K562 (cell line): Measurements from ENCODE around the gene TMEM245. TPM values are rescaled to one million over a fixed set of nuclear protein-coding genes. Genes with fewer than 3 reads are reported as not detected.

Experiments
- ATAC-seq: fragments of 200-7000 bp; cut with Tn5 transposase; 3 replicates; pipeline ENCODE4 v1.9.1; 2020; ENCODE audit warnings: moderate library complexity
- BruUV-seq: library from RNA; stranded (reverse); fragments of 400-500 nt; replicated peaks from 2 replicates; lab custom pipeline; 2021; lab: Mats Ljungman, UMichigan
- CTCF ChIA-PET: fragments of 300-600 bp; formaldehyde crosslinking; extraction: SDS; loops from one replicate; lab custom pipeline; 2021; ENCODE audit warnings: low intra/inter-chr PET ratio; lab: Yijun Ruan, JAX
- POLR2A ChIA-PET: fragments of 300-600, 350-650 bp; sonication (Branson Sonifier 250); formaldehyde crosslinking; extraction: SDS; loops from one replicate; lab custom pipeline; 2021; ENCODE audit warnings: antibody characterized with exemption, inconsistent platforms; lab: Yijun Ruan, JAX
- DNase-seq, 4 experiments: peaks; one replicate each; pipeline versions ENCODE4 v3.0.0 to v3.0.0-alpha.2; 2011 to 2018; ENCODE audit warnings: low spot score in 3 of 4, mixed read lengths in 3 of 4; ENCODE audit errors: extremely low read depth in 1 of 4
- FAIRE-seq: peaks from 2 replicates; lab custom pipeline; 2011; peaks lifted over from hg19 to GRCh38; lab: Jason Lieb, UNC
- H2AFZ ChIP-seq: 2 replicates; pipeline ENCODE4 v1.6.0; 2011; ENCODE audit warnings: low read depth, low read length, control low read depth, inconsistent platforms
- H3K27ac ChIP-seq: fragments of 200-600 bp; 3 replicates; pipeline ENCODE4 v1.8.0; 2011; ENCODE audit warnings: low read depth, mild to moderate bottlenecking, control low read depth, inconsistent platforms, low read length, moderate library complexity, mixed read lengths; ENCODE audit errors: extremely low read depth
- H3K27me3 ChIP-seq, 2 experiments: fragments of 300-600 bp in 1 of 2; 2 replicates in 1 of 2; 3 replicates in 1 of 2; pipeline versions ENCODE4 v1.6.0 to v1.8.0; 2011; ENCODE audit warnings: inconsistent platforms in 2 of 2, low read length in 2 of 2, mild to moderate bottlenecking in 1 of 2, mixed read lengths in 1 of 2, moderate library complexity in 1 of 2; ENCODE audit not compliant: control insufficient read depth in 2 of 2, insufficient read depth in 2 of 2
- H3K36me3 ChIP-seq: fragments of 300-600 bp; 3 replicates; pipeline ENCODE4 v1.8.0; 2011; ENCODE audit warnings: mild to moderate bottlenecking, low read length, inconsistent platforms; ENCODE audit not compliant: control insufficient read depth, insufficient read depth
- H3K4me1 ChIP-seq, 2 experiments: fragments of 200-600 bp in 1 of 2; replicated peaks in 1 of 2; 2 replicates in 1 of 2; 3 replicates in 1 of 2; pipeline versions ENCODE4 v1.5.1 to v1.8.0; 2011; ENCODE audit warnings: inconsistent platforms in 2 of 2, low read length in 2 of 2, mild to moderate bottlenecking in 1 of 2, mixed read lengths in 1 of 2, moderate library complexity in 1 of 2; ENCODE audit not compliant: control insufficient read depth in 2 of 2, insufficient read depth in 2 of 2
- H3K4me2 ChIP-seq: 2 replicates; pipeline ENCODE4 v1.6.1; 2011; ENCODE audit warnings: low read length, control low read depth, inconsistent platforms, mixed read lengths; ENCODE audit not compliant: insufficient read depth
- H3K4me3 ChIP-seq: fragments of 200-600 bp; sonication (generic), shearing (Covaris generic); 2 replicates; pipeline ENCODE4 v1.5.1; 2016; ENCODE audit warnings: control low read depth, inconsistent platforms
- H3K79me2 ChIP-seq: fragments of 200-600 bp; 3 replicates; pipeline ENCODE4 v1.8.0; 2011; ENCODE audit warnings: low read length, inconsistent platforms; ENCODE audit not compliant: control insufficient read depth, insufficient read depth
- H3K9ac ChIP-seq, 2 experiments: 2 replicates each; pipeline versions ENCODE4 v1.6.0 to v1.6.1; 2011; ENCODE audit warnings: low read depth in 2 of 2, low read length in 2 of 2, control low read depth in 1 of 2, inconsistent platforms in 1 of 2, mild to moderate bottlenecking in 1 of 2, mixed read lengths in 1 of 2; ENCODE audit not compliant: insufficient read depth in 1 of 2
- H3K9me1 ChIP-seq: one replicate; pipeline ENCODE4 v1.6.0; 2011; ENCODE audit warnings: inconsistent platforms, mild to moderate bottlenecking, low read length, moderate library complexity; ENCODE audit not compliant: control insufficient read depth, insufficient read depth
- H3K9me3 ChIP-seq: replicated peaks from 2 replicates; pipeline ENCODE4 v1.5.1; 2011; ENCODE audit warnings: low read depth, low read length, inconsistent platforms; ENCODE audit not compliant: control insufficient read depth, insufficient read depth
- H4K20me1 ChIP-seq: replicated peaks from 2 replicates; pipeline ENCODE4 v1.6.1; 2011; ENCODE audit warnings: low read length, inconsistent platforms, mixed read lengths; ENCODE audit not compliant: control insufficient read depth, insufficient read depth
- CSDE1 ChIP-seq, 2 experiments: fragments of 450-650 bp; IDR thresholded peaks; 2 replicates each; pipeline ENCODE4 v1.6.1; 2016; ENCODE audit warnings: mild to moderate bottlenecking in 1 of 2
- ELF1 ChIP-seq: fragments of 200-800 bp; sonication (Bioruptor generic); IDR thresholded peaks from 2 replicates; pipeline ENCODE4 v1.6.1; 2016; ENCODE audit warnings: missing genetic modification characterization, missing compliant biosample characterization
- TAF15 ChIP-seq: fragments of 200-400 bp; formaldehyde crosslinking; IDR thresholded peaks from 2 replicates; pipeline ENCODE4 v1.6.1; 2017; ENCODE audit warnings: mild to moderate bottlenecking, low read depth, low read length, moderate library complexity
- WGBS: fragments of 100-300 bp; shearing (Covaris generic); methylation state at CpG from one replicate; pipeline ENCODE4 v1.1.6; 2016; ENCODE audit warnings: low coverage, mixed read lengths; ENCODE audit not compliant: insufficient coverage; ENCODE audit errors: missing lambda C conversion rate; 5-methylcytosine and 5-hydroxymethylcytosine counted together
- in situ Hi-C: fragments of 300-500 bp; cut with MboI; formaldehyde crosslinking; loops from 4 replicates; pipeline ENCODE4 v1.15.0; 2018; ENCODE audit warnings: inconsistent platforms, mixed read lengths
- intact Hi-C: fragments of 100-400 bp; cut with micrococcal nuclease; formaldehyde crosslinking; loops from 2 replicates; pipeline ENCODE4 v1.14.2; 2022
- polyA plus RNA-seq, 8 experiments: library from polyadenylated mRNA; depleted of rRNA in 4 of 8; stranded (reverse) in 5 of 8; unstranded in 3 of 8; fragments of >200 nt; fragmentation: Nextera tagmentation in 2 of 8; fragmentation: Illumina TruSeq in 1 of 8; extraction: Ambion mirVana in 2 of 8; extraction: Trizol in 1 of 8; gene quantifications; 2 replicates each; pipeline versions ENCODE4 v1.2.1 to v1.2.3, GENCODE V29; 2011 to 2014; ENCODE audit warnings: inconsistent platforms in 1 of 8, missing spikeins in 1 of 8
- total RNA-seq, 7 experiments: library from RNA; depleted of rRNA in 6 of 7; stranded (reverse); fragments of >200 nt in 6 of 7; fragmentation: Illumina TruSeq in 2 of 7; extraction: Trizol in 2 of 7; gene quantifications; 2 replicates each; pipeline versions ENCODE4 v1.2.1 to v1.2.3, GENCODE V29; 2011 to 2021; ENCODE audit warnings: low replicate concordance in 1 of 7
- TF ChIP-seq, protein P1 (sequence below): fragments of 200-800 bp; sonication (Bioruptor generic); IDR thresholded peaks from 2 replicates; pipeline ENCODE4 v1.6.1; 2017; ENCODE audit warnings: missing genetic modification characterization, missing compliant biosample characterization
- TF ChIP-seq, protein P2 (sequence below): fragments of 250-450 bp; sonication (Bioruptor Pico); IDR thresholded peaks from 2 replicates; pipeline ENCODE4 v1.8.0; 2022; ENCODE audit warnings: moderate library complexity, mild to moderate bottlenecking, inconsistent platforms
- TF ChIP-seq, protein P3 (sequence below): fragments of 200-600 bp; sonication (generic); IDR thresholded peaks from one replicate; pipeline ENCODE4 v1.6.1; 2012; ENCODE audit warnings: mild to moderate bottlenecking, low read depth, low read length, inconsistent platforms

TMEM245 gene
- total and polyA plus RNA-seq, 9 of the 15 experiments (the other 6 are each of a cell fraction or from before 2014, with no cell fraction given), result 8.5 to 43.2 (median 24.3) TPM

DNA sequence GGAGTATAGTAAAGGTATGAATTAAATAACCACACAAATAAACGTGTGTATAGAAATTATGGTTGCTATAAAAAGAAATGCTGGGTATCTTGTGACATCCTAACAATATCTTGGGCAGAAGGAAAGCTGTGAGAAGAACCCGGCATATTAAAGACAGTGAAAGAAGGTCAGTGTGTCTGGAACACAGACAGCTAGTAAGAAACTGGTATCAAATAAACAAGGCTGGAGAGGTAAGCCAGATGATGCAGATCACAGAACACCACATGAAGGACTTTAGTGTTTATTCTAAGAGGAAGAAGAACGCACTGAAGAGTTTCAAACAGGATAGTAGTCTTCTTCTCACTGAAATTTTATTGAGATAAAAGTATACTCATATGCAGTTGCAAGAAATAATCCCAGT lies 24.4 kb downstream of the TMEM245 start:
- Histone ChIP-seq H3K4me2 (no peak overlapping the region), H3K9me3 (no peaks in the 10 kb centered on the region), H3K27ac (no peak overlapping the region), H3K4me3 (no peak overlapping the region), H2AFZ (no peak overlapping the region), H3K9ac (no peak overlapping the region), H4K20me1 (no peaks in the 10 kb centered on the region), H3K9me1 (no peaks in the 10 kb centered on the region), H3K4me1 (peaks cover 0 to 23% of the 10 kb centered on the region in 2 experiments; a peak in 4 of 5 replicates), H3K36me3 (peaks cover 88% of the 10 kb centered on the region), H3K27me3 (no peaks in the 10 kb centered on the region), H3K79me2 (peaks cover 85% of the 10 kb centered on the region)
- intact Hi-C loops, result loop anchor here (5.0 kb wide), 1 partner anchor 87 kb away; no protein-coding TSS in a partner anchor
- DNase-seq (no peak), ATAC-seq (no peak), FAIRE-seq (no peak)
- POLR2A ChIA-PET, result interaction anchor here (1.4 kb wide), 1 partner anchor 16 kb away, joined by 6 read pairs; no protein-coding TSS in a partner anchor
- CTCF ChIA-PET, result interaction anchor here (0.6 kb wide), 1 partner anchor 15 kb away, joined by 3 read pairs; no protein-coding TSS in a partner anchor
- in situ Hi-C loops, result no loop called here
- no TSS peak for BruUV-seq
- WGBS, result 75% methylated on average over 3 of the region's 3 CpGs
- no peak for TF ChIP-seq CSDE1 (IDR thresholded peaks at IDR 0.05)
- TF ChIP-seq, protein P1, sequence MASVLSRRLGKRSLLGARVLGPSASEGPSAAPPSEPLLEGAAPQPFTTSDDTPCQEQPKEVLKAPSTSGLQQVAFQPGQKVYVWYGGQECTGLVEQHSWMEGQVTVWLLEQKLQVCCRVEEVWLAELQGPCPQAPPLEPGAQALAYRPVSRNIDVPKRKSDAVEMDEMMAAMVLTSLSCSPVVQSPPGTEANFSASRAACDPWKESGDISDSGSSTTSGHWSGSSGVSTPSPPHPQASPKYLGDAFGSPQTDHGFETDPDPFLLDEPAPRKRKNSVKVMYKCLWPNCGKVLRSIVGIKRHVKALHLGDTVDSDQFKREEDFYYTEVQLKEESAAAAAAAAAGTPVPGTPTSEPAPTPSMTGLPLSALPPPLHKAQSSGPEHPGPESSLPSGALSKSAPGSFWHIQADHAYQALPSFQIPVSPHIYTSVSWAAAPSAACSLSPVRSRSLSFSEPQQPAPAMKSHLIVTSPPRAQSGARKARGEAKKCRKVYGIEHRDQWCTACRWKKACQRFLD (CRISPR knock-in tag), result no peak
- TF ChIP-seq, protein P2, sequence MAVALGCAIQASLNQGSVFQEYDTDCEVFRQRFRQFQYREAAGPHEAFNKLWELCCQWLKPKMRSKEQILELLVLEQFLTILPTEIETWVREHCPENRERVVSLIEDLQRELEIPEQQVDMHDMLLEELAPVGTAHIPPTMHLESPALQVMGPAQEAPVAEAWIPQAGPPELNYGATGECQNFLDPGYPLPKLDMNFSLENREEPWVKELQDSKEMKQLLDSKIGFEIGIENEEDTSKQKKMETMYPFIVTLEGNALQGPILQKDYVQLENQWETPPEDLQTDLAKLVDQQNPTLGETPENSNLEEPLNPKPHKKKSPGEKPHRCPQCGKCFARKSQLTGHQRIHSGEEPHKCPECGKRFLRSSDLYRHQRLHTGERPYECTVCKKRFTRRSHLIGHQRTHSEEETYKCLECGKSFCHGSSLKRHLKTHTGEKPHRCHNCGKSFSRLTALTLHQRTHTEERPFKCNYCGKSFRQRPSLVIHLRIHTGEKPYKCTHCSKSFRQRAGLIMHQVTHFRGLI (CRISPR knock-in tag), result no peak
- TF ChIP-seq ELF1 (tag), result no peak
- TF ChIP-seq, protein P3, sequence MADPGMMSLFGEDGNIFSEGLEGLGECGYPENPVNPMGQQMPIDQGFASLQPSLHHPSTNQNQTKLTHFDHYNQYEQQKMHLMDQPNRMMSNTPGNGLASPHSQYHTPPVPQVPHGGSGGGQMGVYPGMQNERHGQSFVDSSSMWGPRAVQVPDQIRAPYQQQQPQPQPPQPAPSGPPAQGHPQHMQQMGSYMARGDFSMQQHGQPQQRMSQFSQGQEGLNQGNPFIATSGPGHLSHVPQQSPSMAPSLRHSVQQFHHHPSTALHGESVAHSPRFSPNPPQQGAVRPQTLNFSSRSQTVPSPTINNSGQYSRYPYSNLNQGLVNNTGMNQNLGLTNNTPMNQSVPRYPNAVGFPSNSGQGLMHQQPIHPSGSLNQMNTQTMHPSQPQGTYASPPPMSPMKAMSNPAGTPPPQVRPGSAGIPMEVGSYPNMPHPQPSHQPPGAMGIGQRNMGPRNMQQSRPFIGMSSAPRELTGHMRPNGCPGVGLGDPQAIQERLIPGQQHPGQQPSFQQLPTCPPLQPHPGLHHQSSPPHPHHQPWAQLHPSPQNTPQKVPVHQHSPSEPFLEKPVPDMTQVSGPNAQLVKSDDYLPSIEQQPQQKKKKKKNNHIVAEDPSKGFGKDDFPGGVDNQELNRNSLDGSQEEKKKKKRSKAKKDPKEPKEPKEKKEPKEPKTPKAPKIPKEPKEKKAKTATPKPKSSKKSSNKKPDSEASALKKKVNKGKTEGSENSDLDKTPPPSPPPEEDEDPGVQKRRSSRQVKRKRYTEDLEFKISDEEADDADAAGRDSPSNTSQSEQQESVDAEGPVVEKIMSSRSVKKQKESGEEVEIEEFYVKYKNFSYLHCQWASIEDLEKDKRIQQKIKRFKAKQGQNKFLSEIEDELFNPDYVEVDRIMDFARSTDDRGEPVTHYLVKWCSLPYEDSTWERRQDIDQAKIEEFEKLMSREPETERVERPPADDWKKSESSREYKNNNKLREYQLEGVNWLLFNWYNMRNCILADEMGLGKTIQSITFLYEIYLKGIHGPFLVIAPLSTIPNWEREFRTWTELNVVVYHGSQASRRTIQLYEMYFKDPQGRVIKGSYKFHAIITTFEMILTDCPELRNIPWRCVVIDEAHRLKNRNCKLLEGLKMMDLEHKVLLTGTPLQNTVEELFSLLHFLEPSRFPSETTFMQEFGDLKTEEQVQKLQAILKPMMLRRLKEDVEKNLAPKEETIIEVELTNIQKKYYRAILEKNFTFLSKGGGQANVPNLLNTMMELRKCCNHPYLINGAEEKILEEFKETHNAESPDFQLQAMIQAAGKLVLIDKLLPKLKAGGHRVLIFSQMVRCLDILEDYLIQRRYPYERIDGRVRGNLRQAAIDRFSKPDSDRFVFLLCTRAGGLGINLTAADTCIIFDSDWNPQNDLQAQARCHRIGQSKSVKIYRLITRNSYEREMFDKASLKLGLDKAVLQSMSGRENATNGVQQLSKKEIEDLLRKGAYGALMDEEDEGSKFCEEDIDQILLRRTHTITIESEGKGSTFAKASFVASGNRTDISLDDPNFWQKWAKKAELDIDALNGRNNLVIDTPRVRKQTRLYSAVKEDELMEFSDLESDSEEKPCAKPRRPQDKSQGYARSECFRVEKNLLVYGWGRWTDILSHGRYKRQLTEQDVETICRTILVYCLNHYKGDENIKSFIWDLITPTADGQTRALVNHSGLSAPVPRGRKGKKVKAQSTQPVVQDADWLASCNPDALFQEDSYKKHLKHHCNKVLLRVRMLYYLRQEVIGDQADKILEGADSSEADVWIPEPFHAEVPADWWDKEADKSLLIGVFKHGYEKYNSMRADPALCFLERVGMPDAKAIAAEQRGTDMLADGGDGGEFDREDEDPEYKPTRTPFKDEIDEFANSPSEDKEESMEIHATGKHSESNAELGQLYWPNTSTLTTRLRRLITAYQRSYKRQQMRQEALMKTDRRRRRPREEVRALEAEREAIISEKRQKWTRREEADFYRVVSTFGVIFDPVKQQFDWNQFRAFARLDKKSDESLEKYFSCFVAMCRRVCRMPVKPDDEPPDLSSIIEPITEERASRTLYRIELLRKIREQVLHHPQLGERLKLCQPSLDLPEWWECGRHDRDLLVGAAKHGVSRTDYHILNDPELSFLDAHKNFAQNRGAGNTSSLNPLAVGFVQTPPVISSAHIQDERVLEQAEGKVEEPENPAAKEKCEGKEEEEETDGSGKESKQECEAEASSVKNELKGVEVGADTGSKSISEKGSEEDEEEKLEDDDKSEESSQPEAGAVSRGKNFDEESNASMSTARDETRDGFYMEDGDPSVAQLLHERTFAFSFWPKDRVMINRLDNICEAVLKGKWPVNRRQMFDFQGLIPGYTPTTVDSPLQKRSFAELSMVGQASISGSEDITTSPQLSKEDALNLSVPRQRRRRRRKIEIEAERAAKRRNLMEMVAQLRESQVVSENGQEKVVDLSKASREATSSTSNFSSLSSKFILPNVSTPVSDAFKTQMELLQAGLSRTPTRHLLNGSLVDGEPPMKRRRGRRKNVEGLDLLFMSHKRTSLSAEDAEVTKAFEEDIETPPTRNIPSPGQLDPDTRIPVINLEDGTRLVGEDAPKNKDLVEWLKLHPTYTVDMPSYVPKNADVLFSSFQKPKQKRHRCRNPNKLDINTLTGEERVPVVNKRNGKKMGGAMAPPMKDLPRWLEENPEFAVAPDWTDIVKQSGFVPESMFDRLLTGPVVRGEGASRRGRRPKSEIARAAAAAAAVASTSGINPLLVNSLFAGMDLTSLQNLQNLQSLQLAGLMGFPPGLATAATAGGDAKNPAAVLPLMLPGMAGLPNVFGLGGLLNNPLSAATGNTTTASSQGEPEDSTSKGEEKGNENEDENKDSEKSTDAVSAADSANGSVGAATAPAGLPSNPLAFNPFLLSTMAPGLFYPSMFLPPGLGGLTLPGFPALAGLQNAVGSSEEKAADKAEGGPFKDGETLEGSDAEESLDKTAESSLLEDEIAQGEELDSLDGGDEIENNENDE, result no peak
- TF ChIP-seq TAF15, result no peak
